Lung (tissue), 16 donors: ENCODE results near the gene PCLO. TPM values are rescaled to one million over a fixed set of nuclear protein-coding genes. Genes with fewer than 3 reads are reported as not detected.

Experiments used
- ATAC-seq: fragments of 200-7000 bp; cut with Tn5 transposase; one replicate; pipeline ENCODE4 v1.9.1; 2020; ENCODE audit warnings: moderate number of reproducible peaks; ENCODE audit not compliant: insufficient read depth, low FRiP score
- DNase-seq, 3 donors: peaks; one replicate each; pipeline ENCODE4 v3.0.0-alpha.2; 2013 to 2017
- H3K27ac ChIP-seq, 2 donors: one replicate each; pipeline ENCODE4 v1.5.1; 2013; ENCODE audit warnings: mild to moderate bottlenecking in 2 of 2, moderate library complexity in 2 of 2, control low read depth in 1 of 2, inconsistent platforms in 1 of 2, low read depth in 1 of 2, low read length in 1 of 2
- H3K27me3 ChIP-seq, 3 donors: one replicate each; pipeline ENCODE4 v1.5.1; 2013; ENCODE audit warnings: low read length in 2 of 3; ENCODE audit not compliant: control insufficient read depth in 3 of 3, insufficient read depth in 3 of 3
- H3K36me3 ChIP-seq, 4 donors: one replicate each; pipeline ENCODE4 v1.5.1; 2013; ENCODE audit warnings: low read length in 4 of 4, mild to moderate bottlenecking in 1 of 4, moderate library complexity in 1 of 4; ENCODE audit not compliant: control insufficient read depth in 4 of 4, insufficient read depth in 4 of 4
- H3K4me1 ChIP-seq, 5 donors: one replicate each; pipeline ENCODE4 v1.5.1; 2013; ENCODE audit warnings: low read length in 5 of 5, mild to moderate bottlenecking in 2 of 5, moderate library complexity in 1 of 5; ENCODE audit not compliant: control insufficient read depth in 5 of 5, insufficient read depth in 5 of 5
- H3K4me3 ChIP-seq: one replicate; pipeline ENCODE4 v1.5.1; 2013; ENCODE audit warnings: mild to moderate bottlenecking, control low read depth, moderate library complexity
- H3K9ac ChIP-seq, 2 donors: one replicate each; pipeline ENCODE4 v1.5.1; 2013; ENCODE audit warnings: low read length in 2 of 2, control low read depth in 1 of 2; ENCODE audit not compliant: insufficient read depth in 1 of 2
- H3K9me3 ChIP-seq, 4 donors: one replicate each; pipeline ENCODE4 v1.5.1; 2013; ENCODE audit warnings: low read length in 3 of 4, mild to moderate bottlenecking in 1 of 4, moderate library complexity in 1 of 4; ENCODE audit not compliant: control insufficient read depth in 4 of 4, insufficient read depth in 3 of 4
- WGBS, 2 donors: extraction: QIAGEN DNeasy Blood & Tissue Kit; methylation state at CpG; one replicate each; pipeline ENCODE4 v1.1.7; 2013; 5-methylcytosine and 5-hydroxymethylcytosine counted together
- long read RNA-seq, 5 donors: transcript quantifications; one replicate each; lab custom pipeline, GENCODE V29; 2026
- polyA plus RNA-seq, 2 donors: library from polyadenylated mRNA; stranded (reverse); fragments of 200-250 nt; gene quantifications; one replicate each; pipeline ENCODE4 v1.2.1, GENCODE V29; 2013
- total RNA-seq, 2 donors: library from RNA; depleted of rRNA in 1 of 2; stranded (reverse); fragments of >200 nt in 1 of 2; gene quantifications; one replicate each; pipeline ENCODE4 v1.2.1, GENCODE V29; 2014 to 2021
- TF ChIP-seq, protein P1 (sequence below): IDR thresholded peaks from 2 replicates; pipeline ENCODE4 v1.5.1; 2012; ENCODE audit warnings: mild to moderate bottlenecking; ENCODE audit errors: control extremely low read depth, extremely low read depth
- donor health status: control.
- donor health status: control.
- donor health status: Bipolar disorder and iron deficiency.
- donor health status: healthy.
- donor health status: DM: yes; HTN: yes; CAD: no.

PCLO gene, protein sequence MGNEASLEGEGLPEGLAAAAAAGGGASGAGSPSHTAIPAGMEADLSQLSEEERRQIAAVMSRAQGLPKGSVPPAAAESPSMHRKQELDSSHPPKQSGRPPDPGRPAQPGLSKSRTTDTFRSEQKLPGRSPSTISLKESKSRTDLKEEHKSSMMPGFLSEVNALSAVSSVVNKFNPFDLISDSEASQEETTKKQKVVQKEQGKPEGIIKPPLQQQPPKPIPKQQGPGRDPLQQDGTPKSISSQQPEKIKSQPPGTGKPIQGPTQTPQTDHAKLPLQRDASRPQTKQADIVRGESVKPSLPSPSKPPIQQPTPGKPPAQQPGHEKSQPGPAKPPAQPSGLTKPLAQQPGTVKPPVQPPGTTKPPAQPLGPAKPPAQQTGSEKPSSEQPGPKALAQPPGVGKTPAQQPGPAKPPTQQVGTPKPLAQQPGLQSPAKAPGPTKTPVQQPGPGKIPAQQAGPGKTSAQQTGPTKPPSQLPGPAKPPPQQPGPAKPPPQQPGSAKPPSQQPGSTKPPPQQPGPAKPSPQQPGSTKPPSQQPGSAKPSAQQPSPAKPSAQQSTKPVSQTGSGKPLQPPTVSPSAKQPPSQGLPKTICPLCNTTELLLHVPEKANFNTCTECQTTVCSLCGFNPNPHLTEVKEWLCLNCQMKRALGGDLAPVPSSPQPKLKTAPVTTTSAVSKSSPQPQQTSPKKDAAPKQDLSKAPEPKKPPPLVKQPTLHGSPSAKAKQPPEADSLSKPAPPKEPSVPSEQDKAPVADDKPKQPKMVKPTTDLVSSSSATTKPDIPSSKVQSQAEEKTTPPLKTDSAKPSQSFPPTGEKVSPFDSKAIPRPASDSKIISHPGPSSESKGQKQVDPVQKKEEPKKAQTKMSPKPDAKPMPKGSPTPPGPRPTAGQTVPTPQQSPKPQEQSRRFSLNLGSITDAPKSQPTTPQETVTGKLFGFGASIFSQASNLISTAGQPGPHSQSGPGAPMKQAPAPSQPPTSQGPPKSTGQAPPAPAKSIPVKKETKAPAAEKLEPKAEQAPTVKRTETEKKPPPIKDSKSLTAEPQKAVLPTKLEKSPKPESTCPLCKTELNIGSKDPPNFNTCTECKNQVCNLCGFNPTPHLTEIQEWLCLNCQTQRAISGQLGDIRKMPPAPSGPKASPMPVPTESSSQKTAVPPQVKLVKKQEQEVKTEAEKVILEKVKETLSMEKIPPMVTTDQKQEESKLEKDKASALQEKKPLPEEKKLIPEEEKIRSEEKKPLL (N-terminal part only)
- 1 to 10 TPM; 6.1 to 8.3 TPM for total RNA-seq
- 1 to 10 TPM; 1.0 to 1.3 TPM for polyA plus RNA-seq
- long read RNA-seq, donor 1, partial matches to known transcripts, result 0 of 1 reads
- long read RNA-seq, donor 1, other reads (novel, unspliced or antisense), result 0 of 1 reads
- long read RNA-seq, donor 2, result 0 reads
- long read RNA-seq, donor 3, partial matches to known transcripts, result 0 of 3 reads
- long read RNA-seq, donor 3, other reads (novel, unspliced or antisense), result 0 of 3 reads
- long read RNA-seq, donor 4, partial matches to known transcripts, result 0 of 1 reads
- long read RNA-seq, donor 4, other reads (novel, unspliced or antisense), result 0 of 1 reads
- long read RNA-seq, donor 5, partial matches to known transcripts, result 0 of 1 reads
- long read RNA-seq, donor 5, other reads (novel, unspliced or antisense), result 0 of 1 reads

DNA sequence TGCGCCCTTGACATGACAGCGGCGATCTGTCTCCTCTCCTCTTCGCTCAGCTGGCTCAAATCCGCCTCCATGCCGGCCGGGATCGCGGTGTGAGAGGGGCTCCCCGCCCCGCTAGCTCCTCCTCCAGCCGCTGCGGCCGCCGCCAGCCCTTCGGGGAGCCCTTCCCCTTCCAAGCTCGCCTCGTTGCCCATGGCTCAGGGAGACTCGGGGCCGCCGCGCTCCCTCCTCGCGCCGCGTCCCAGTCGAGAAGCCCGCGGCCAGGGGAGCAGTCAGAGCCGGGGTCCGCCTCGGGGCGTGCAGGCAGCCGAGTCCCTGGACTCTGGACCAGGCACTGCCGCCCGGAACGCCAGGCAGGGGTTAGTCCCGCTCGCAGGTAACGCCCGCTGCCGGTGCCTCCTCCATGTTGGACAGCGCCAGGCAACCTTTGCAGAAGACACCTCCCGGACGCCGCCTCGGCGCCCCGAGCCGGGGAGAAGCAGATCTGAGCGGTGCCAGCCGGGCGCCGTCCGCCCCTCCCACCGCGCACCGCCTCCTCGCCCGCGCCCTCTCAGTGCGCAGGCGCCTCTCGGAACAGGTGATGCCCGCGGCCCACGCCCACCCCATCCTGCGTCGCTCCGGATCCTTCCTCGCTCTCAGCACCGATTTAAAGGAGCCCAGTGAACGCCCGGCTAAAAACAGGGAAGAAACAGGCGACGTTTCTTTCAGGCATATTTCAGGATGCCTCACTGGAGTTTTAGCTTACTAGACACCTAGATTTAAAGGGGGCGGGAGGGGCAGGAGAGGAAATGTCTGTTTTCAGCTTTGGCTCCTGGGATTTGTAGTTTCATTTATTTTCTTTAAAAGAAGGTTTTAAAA is at the start of gene PCLO:
PCLO (minus strand) TSS at position 483 of the 855 bp plus-strand sequence; CDS start at position 191, 292 bp downstream.
- H3K36me3 ChIP-seq, result no peaks in the 10 kb centered on the region
- WGBS, 2 donors, result 1% methylated on average over 71 to 77 of the region's 77 CpGs
- H3K4me1 ChIP-seq, result peaks cover 0 to 5% (median 0%) of the 10 kb centered on the region in 5 donors
- TF ChIP-seq, protein P1, sequence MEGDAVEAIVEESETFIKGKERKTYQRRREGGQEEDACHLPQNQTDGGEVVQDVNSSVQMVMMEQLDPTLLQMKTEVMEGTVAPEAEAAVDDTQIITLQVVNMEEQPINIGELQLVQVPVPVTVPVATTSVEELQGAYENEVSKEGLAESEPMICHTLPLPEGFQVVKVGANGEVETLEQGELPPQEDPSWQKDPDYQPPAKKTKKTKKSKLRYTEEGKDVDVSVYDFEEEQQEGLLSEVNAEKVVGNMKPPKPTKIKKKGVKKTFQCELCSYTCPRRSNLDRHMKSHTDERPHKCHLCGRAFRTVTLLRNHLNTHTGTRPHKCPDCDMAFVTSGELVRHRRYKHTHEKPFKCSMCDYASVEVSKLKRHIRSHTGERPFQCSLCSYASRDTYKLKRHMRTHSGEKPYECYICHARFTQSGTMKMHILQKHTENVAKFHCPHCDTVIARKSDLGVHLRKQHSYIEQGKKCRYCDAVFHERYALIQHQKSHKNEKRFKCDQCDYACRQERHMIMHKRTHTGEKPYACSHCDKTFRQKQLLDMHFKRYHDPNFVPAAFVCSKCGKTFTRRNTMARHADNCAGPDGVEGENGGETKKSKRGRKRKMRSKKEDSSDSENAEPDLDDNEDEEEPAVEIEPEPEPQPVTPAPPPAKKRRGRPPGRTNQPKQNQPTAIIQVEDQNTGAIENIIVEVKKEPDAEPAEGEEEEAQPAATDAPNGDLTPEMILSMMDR, result no peak
- ATAC-seq, result peak; percentile 99
- peaks cover 0 to 13% (median 10%) of the 10 kb centered on the region in 3 donors for H3K27me3 ChIP-seq
- H3K27ac ChIP-seq, result peak within 1 kb of the TSS in 1 of 2 donors; percentile 69
- DNase-seq, result peak; percentile 69 to 85 (median 83)
- H3K4me3 ChIP-seq, result peak within 1 kb of the TSS; percentile 47
- no peak within 1 kb of the TSS for H3K9ac ChIP-seq
- no peaks in the 10 kb centered on the region for H3K9me3 ChIP-seq

DNA sequence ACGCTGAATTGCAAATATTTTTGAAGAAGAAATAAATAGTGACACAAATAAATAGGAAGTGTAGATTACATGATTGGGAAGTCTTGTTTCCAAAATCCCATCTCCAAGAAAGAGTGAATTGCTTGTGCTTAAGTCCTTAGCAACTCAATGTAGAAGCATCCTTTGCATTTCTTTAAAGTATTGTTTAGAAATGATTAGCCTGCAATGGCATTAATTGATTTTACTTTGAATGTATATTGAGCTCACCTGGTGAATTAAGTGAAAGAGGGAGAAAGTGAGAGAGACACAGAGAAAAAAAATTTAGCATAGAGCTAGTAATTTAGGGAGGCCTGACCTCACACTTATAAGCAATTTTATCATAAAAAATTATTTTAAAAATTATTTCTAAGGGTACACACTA is 49.0 kb upstream of the PCLO start:
- H3K9me3 ChIP-seq, result no peaks in the 10 kb centered on the region
- H3K9ac ChIP-seq, result no peak overlapping the region
- no peaks in the 10 kb centered on the region for H3K27me3 ChIP-seq
- no peak overlapping the region for H3K27ac ChIP-seq
- TF ChIP-seq, protein P1, result no peak
- no peaks in the 10 kb centered on the region for H3K36me3 ChIP-seq
- DNase-seq (no peak), ATAC-seq (no peak)
- WGBS, 2 donors, result 72 to 81% methylated on average over 1 of the region's 1 CpG
- no peaks in the 10 kb centered on the region for H3K4me1 ChIP-seq
- no peak overlapping the region for H3K4me3 ChIP-seq

DNA sequence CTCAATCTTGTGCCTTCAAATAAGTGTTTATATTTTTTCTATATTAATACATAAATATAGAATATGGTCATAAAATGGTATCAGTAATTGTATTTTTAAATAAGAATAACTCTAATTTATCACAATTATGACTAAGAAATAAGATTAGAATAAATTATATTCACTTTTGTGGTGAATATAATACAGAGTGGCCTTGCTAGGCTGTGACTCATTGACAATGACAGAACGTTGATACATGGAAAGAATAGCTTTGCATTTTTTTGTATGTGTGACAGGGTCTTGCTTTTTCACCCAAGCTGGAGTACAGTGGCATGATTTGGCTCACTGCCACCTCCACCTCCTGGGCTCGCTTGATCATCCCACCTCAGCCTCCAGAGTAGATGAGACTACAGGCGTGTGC is 47.8 kb upstream of the PCLO start:
- Histone ChIP-seq H3K9me3 (no peaks in the 10 kb centered on the region), H3K9ac (no peak overlapping the region), H3K27me3 (no peaks in the 10 kb centered on the region), H3K4me1 (no peaks in the 10 kb centered on the region), H3K36me3 (no peaks in the 10 kb centered on the region), H3K27ac (no peak overlapping the region), H3K4me3 (no peak overlapping the region)
- TF ChIP-seq, protein P1, result no peak
- 78 to 85% methylated on average over 3 of the region's 3 CpGs for WGBS, 2 donors
- DNase-seq (no peak), ATAC-seq (no peak)
